ENCODE results near the gene CNTN5. TPM values are rescaled to one million over a fixed set of nuclear protein-coding genes. Genes with fewer than 3 reads are reported as not detected.

The CNTN5 gene
- total RNA-seq, 1 experiment from 2014 or later, result not detected

GRCh38 chr11:100009728-100010127 is 989.0 kb downstream of the CNTN5 start:
- 0 out of 2 replicates have a peak, but pooled peaks cover 2% of the 10 kb centered on the region for H3K27me3 Mint-ChIP-seq (ENCODE audit: low read depth)
- no peak overlapping the region for H3K14ac ChIP-seq (ENCODE audit: insufficient read depth, low read length)
- H3K9me3 Mint-ChIP-seq, result no peaks in the 10 kb centered on the region
- TF ChIP-seq CTCF (conservative IDR thresholded peaks at IDR 0.05), result no peak
- no peak overlapping the region for H4K91ac ChIP-seq (ENCODE audit: insufficient read length, low read depth, low read length)
- H2BK5ac ChIP-seq (ENCODE audit: insufficient read length, low read length), result no peak overlapping the region
- H3K27ac Mint-ChIP-seq, result no peak overlapping the region
- no peak overlapping the region for H3K27ac ChIP-seq (ENCODE audit: insufficient read length, low read depth, low read length)
- no peaks in the 10 kb centered on the region for H4K20me1 ChIP-seq (ENCODE audit: control insufficient read depth, insufficient read depth, insufficient read length)
- no peaks in the 10 kb centered on the region for H3K79me1 ChIP-seq (ENCODE audit: insufficient read depth, low read depth, low read length, poor library complexity, severe bottlenecking)
- no peak overlapping the region for H4K5ac ChIP-seq (ENCODE audit: insufficient read length, low read depth, low read length)
- H2AFZ ChIP-seq (ENCODE audit: low read length), result no peak overlapping the region
- no peak overlapping the region for H3K23ac ChIP-seq (ENCODE audit: insufficient read length, low read depth, low read length)
- H2BK20ac ChIP-seq (ENCODE audit: low read depth, low read length, poor library complexity, severe bottlenecking), result no peak overlapping the region
- no peaks in the 10 kb centered on the region for H3K36me3 Mint-ChIP-seq (ENCODE audit: insufficient read depth in 1 of 3, low read depth in 3 of 3)
- no peak overlapping the region for H2BK15ac ChIP-seq (ENCODE audit: low read depth, low read length)
- no CpG with 5 or more reads among the region's 3 CpGs for WGBS (ENCODE audit: extremely low coverage, insufficient read length, low lambda C conversion rate)
- no peak for DNase-seq
- H3K4me1 Mint-ChIP-seq, result no peaks in the 10 kb centered on the region
- no peak overlapping the region for H2AK5ac ChIP-seq (ENCODE audit: insufficient read length, low read length)
- no peak overlapping the region for H3K18ac ChIP-seq (ENCODE audit: insufficient read length, low read depth, low read length)
- no peaks in the 10 kb centered on the region for H3K9me3 ChIP-seq (ENCODE audit: control insufficient read depth, low read depth, low read length)
- H3K56ac ChIP-seq (ENCODE audit: insufficient read length, low read depth, low read length), result no peak overlapping the region
- no peak overlapping the region for H3K4me2 ChIP-seq (ENCODE audit: insufficient read depth, insufficient read length, low read length)
- no peak overlapping the region for H3K4ac ChIP-seq (ENCODE audit: low read depth, low read length)
- no peak overlapping the region for H4K8ac ChIP-seq (replicated peaks; ENCODE audit: insufficient read length, low read depth, low read length)
- no peaks in the 10 kb centered on the region for H3K27me3 ChIP-seq (ENCODE audit: insufficient read depth, low read length)
- no peaks in the 10 kb centered on the region for H3K23me2 ChIP-seq (ENCODE audit: insufficient read length, low read depth, low read length, poor library complexity, severe bottlenecking)
- no peaks in the 10 kb centered on the region for H3K4me1 ChIP-seq (ENCODE audit: insufficient read depth, low read length)
- H3K4me3 Mint-ChIP-seq, result no peak overlapping the region
- H3T11ph ChIP-seq (ENCODE audit: low read length), result no peak overlapping the region
- H2BK120ac ChIP-seq (ENCODE audit: low read depth, low read length, poor library complexity, severe bottlenecking), result no peak overlapping the region
- no peaks in the 10 kb centered on the region for H3K79me2 ChIP-seq (ENCODE audit: insufficient read depth, low read length)
- no peak overlapping the region for H3K9ac ChIP-seq (ENCODE audit: extremely low read depth, insufficient read length, low read length)
- no peak overlapping the region for H2BK12ac ChIP-seq (ENCODE audit: insufficient read length, low read depth, low read length)
